ENCODE data around the gene AGPAT3. TPM values are rescaled to one million over a fixed set of nuclear protein-coding genes. Genes with fewer than 3 reads are reported as not detected.

AGPAT3 gene
- total RNA-seq, 1 donor from 2014 or later = 63.2 TPM

DNA sequence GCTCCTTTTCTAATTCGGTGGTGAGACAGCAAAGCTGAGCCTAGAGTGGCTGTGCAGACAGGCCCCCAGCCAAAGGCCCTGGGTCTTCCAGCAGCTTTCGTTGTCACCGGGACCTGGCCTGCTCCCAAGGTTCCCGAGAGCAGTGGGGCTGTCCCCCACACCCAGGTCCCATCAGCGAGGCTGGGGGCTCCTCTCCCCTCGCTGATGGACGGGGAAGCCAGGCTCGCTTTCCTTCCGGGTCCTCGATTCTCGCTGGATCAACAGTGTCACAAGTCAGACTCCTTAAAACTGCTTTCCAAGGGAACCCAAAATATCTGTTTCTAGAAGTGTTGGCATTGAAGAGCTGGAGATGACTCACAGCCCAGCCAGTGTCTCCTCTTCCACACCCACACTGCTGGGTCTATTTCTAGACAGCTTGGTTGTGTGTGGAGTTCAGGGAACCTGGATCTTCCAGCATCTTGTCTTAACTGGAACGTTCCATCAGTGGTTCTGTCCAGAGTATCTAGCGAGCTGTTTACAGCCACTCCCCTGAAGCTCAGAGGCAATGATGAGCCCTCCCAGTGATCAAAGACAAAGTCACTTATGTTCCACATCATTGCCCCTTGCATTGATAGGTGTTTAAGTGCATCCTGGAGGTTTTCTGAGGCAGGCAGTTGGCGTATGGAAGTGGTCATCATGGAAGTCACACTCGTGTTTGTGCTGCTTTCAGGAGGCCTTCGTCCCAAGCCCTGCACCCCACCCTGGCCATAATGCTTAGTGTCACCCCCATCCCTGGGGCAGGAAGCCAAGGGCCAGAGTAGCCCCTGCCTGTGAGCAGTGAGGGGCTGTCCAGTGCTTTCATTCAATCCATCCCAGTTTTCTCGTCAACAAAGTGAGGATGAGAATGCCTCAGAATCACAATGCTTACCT is 40.4 kb upstream of the AGPAT3 start:
- Mint-ChIP-seq H3K4me1 (ENCODE audit: unreplicated experiment) (peaks cover 6% of the 10 kb centered on the region), H3K27me3 (ENCODE audit: unreplicated experiment) (no peaks in the 10 kb centered on the region), H3K4me3 (ENCODE audit: unreplicated experiment) (no peak overlapping the region), H3K27ac (ENCODE audit: unreplicated experiment) (no peak overlapping the region), H3K9me3 (ENCODE audit: unreplicated experiment) (no peaks in the 10 kb centered on the region), H3K36me3 (ENCODE audit: unreplicated experiment) (no peaks in the 10 kb centered on the region)
- DNase-seq (ENCODE audit: extremely low spot score, unreplicated experiment) = no peak
- TF ChIP-seq CTCF (IDR thresholded peaks at IDR 0.05) = no peak

- no peaks in the 10 kb centered on the region for H3K36me3 Mint-ChIP-seq (ENCODE audit: unreplicated experiment)
- no peaks in the 10 kb centered on the region for H3K27me3 Mint-ChIP-seq (ENCODE audit: unreplicated experiment)
- no peak overlapping the region for H3K27ac Mint-ChIP-seq (ENCODE audit: unreplicated experiment)
- no peak overlapping the region for H3K4me3 Mint-ChIP-seq (ENCODE audit: unreplicated experiment)
- no peak for DNase-seq (ENCODE audit: extremely low spot score, unreplicated experiment)
- no peak for TF ChIP-seq CTCF (IDR thresholded peaks at IDR 0.05)
- H3K4me1 Mint-ChIP-seq (ENCODE audit: unreplicated experiment) = peaks cover 6% of the 10 kb centered on the region
- no peaks in the 10 kb centered on the region for H3K9me3 Mint-ChIP-seq (ENCODE audit: unreplicated experiment)
Observed at GRCh38 chr21:43825242-43825935, 39.6 kb upstream of the AGPAT3 start.

DNA sequence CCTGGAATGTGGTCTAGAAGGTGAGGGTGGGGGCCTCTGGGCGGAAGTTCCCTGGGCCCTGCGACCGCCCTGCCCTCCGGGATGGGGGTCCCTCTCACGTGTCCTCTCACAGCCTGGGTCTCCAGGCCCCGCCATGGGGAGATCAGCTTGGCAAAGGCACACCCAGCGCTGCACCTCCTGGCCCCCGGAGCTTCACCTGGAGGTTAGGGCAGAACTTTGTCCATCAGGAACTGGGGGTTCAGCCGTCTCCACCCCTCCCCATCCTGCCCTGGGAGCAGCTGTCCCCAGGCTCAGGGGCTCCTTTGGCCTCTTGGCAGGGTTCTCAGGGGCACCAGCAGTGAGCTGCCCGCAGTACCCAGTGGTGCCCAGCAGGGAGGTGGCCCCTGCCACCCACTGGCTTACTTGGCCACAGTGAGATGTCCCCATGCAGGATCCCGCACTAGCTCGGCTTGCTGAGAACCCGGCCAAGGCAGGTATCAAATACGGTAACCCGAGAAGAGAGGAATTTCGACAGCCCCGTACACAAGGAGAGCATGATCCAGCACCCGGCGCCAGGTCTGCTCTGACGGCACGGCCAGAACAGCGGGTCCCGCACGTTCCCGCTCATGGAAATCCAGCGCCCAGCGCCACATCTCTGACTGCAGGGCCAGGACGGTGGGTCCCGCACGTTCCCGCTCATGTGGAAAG is 38.9 kb upstream of the AGPAT3 start:
- TF ChIP-seq CTCF (IDR thresholded peaks at IDR 0.05) = peak; percentile 23
- no peaks in the 10 kb centered on the region for H3K36me3 Mint-ChIP-seq (ENCODE audit: unreplicated experiment)
- no peak overlapping the region for H3K4me3 Mint-ChIP-seq (ENCODE audit: unreplicated experiment)
- no peak for DNase-seq (ENCODE audit: extremely low spot score, unreplicated experiment)
- H3K27ac Mint-ChIP-seq (ENCODE audit: unreplicated experiment) = no peak overlapping the region
- H3K4me1 Mint-ChIP-seq (ENCODE audit: unreplicated experiment) = peaks cover 6% of the 10 kb centered on the region
- no peaks in the 10 kb centered on the region for H3K9me3 Mint-ChIP-seq (ENCODE audit: unreplicated experiment)
- H3K27me3 Mint-ChIP-seq (ENCODE audit: unreplicated experiment) = no peaks in the 10 kb centered on the region

- TF ChIP-seq CTCF (IDR thresholded peaks at IDR 0.05) = no peak
- Mint-ChIP-seq H3K36me3 (ENCODE audit: unreplicated experiment) (no peaks in the 10 kb centered on the region), H3K4me3 (ENCODE audit: unreplicated experiment) (no peak overlapping the region), H3K27me3 (ENCODE audit: unreplicated experiment) (no peaks in the 10 kb centered on the region), H3K9me3 (ENCODE audit: unreplicated experiment) (no peaks in the 10 kb centered on the region), H3K27ac (ENCODE audit: unreplicated experiment) (no peak overlapping the region), H3K4me1 (ENCODE audit: unreplicated experiment) (peaks cover 6% of the 10 kb centered on the region)
- no peak for DNase-seq (ENCODE audit: extremely low spot score, unreplicated experiment)
Observed at GRCh38 chr21:43826623-43826974, 38.4 kb upstream of the AGPAT3 start.

Data from osteocyte (in vitro differentiated cells).